Measurements from ENCODE around the gene ASB1. TPM values are rescaled to one million over a fixed set of nuclear protein-coding genes. Genes with fewer than 3 reads are reported as not detected.

The ASB1 gene
- total and polyA plus RNA-seq, 2 of the 13 experiments (the other 11 are each of a cell fraction or from before 2014, with no cell fraction given): 48.6 to 49.2 TPM

DNA sequence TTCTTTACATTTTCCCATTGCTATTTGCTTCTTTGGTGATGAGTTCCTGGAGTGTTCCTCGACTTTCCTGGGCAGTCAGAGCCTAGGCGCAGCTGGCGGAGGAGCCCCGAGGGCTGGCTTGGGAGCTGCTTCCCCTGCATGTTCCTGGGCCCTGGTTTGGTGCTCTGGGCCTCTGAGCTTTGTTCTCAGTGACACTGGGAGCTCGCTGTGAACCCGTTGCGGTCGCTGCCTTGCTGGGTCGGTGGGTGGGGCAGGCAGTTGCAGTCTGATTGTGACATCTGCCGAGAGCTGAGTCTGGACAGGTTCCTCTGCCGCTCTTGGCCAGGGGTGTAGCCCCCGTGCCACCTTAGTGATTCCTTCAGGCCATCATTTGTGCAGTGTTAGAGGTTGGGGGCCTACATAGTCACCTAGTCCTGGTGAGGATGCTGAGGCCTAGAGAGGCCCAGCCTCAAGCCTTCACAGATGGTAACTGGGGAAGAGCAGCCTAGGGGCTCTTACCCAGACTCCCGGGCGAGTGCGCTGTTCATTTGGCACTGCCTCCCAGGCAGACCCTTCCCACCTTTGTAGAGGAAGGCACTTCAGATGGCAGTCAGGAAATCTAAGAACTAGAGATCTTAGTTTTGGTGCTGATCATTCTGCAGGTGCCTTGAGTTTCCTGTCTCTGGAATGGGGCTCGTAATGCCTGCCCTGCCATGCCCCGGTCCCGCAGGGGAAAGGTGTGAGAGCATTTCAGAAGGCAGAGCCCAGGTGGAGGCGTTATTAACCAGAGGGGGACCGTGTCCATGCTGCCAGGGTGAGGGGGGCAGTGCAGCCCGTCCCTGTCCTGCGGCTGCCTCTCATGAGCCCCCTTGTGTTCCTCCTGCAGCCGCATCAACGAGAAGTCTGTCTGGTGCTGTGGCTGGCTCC lies 8.4 kb downstream of the ASB1 start (continued):
- TF ChIP-seq ZNF704 (CRISPR knock-in tag; IDR thresholded peaks at IDR 0.05; ENCODE audit: borderline replicate concordance): no peak
- no peak for TF ChIP-seq LCORL (IDR thresholded peaks at IDR 0.05)
- peak; percentile 45 for TF ChIP-seq LCORL (CRISPR knock-in tag; IDR thresholded peaks at IDR 0.05)
- TF ChIP-seq ESRRA (CRISPR knock-in tag; IDR thresholded peaks at IDR 0.05; ENCODE audit: low read depth): peak; percentile 13; the same call in 1 of the 2 replicates
- TF ChIP-seq ZNF274 (CRISPR knock-in tag; IDR thresholded peaks at IDR 0.05): no peak; the same call in 1 of the 2 replicates
- 0 out of 2 replicates have a peak, but pooled peaks have one; percentile 54 for TF ChIP-seq RFXAP (CRISPR knock-in tag; IDR thresholded peaks at IDR 0.05; ENCODE audit: borderline replicate concordance)
- TF ChIP-seq RARA (CRISPR knock-in tag; IDR thresholded peaks at IDR 0.05): peak; percentile 48; the same call in 1 of the 2 replicates
- TF ChIP-seq ZNF792 (CRISPR knock-in tag; IDR thresholded peaks at IDR 0.05): no peak
- 0 out of 2 replicates have a peak, but pooled peaks have one; percentile 25 for TF ChIP-seq ZNF891 (CRISPR knock-in tag; IDR thresholded peaks at IDR 0.05)
- TF ChIP-seq SP5 (CRISPR knock-in tag; IDR thresholded peaks at IDR 0.05; ENCODE audit: borderline replicate concordance, low read depth): peak; percentile 86
- TF ChIP-seq ZNF264 (CRISPR knock-in tag; IDR thresholded peaks at IDR 0.05): peak; percentile 69; the same call in 1 of the 2 replicates
- TF ChIP-seq FOXP4 (CRISPR knock-in tag; IDR thresholded peaks at IDR 0.05): peak; percentile 39; the same call in 1 of the 2 replicates
- TF ChIP-seq, protein P1, sequence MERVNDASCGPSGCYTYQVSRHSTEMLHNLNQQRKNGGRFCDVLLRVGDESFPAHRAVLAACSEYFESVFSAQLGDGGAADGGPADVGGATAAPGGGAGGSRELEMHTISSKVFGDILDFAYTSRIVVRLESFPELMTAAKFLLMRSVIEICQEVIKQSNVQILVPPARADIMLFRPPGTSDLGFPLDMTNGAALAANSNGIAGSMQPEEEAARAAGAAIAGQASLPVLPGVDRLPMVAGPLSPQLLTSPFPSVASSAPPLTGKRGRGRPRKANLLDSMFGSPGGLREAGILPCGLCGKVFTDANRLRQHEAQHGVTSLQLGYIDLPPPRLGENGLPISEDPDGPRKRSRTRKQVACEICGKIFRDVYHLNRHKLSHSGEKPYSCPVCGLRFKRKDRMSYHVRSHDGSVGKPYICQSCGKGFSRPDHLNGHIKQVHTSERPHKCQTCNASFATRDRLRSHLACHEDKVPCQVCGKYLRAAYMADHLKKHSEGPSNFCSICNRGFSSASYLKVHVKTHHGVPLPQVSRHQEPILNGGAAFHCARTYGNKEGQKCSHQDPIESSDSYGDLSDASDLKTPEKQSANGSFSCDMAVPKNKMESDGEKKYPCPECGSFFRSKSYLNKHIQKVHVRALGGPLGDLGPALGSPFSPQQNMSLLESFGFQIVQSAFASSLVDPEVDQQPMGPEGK (CRISPR knock-in tag; IDR thresholded peaks at IDR 0.05): peak; percentile 59; the same call in 1 of the 2 replicates
- TF ChIP-seq HMGA1 (CRISPR knock-in tag; conservative IDR thresholded peaks at IDR 0.05): no peak
- 0 out of 2 replicates have a peak, but pooled peaks have one; percentile 34 for TF ChIP-seq ZBTB7B (CRISPR knock-in tag; IDR thresholded peaks at IDR 0.05)
- TF ChIP-seq ZNF747 (CRISPR knock-in tag; IDR thresholded peaks at IDR 0.05; ENCODE audit: borderline replicate concordance): no peak
- peak; percentile 32; the same call in 1 of the 2 replicates for TF ChIP-seq PITX1 (CRISPR knock-in tag; IDR thresholded peaks at IDR 0.05)
- TF ChIP-seq KDM4B (CRISPR knock-in tag; IDR thresholded peaks at IDR 0.05): no peak
- no peak for TF ChIP-seq SIN3A (IDR thresholded peaks at IDR 0.05; ENCODE audit: borderline replicate concordance, low read depth, low read length)
- TF ChIP-seq MAFF (IDR thresholded peaks at IDR 0.05; ENCODE audit: low read depth, low read length): no peak
- TF ChIP-seq ZKSCAN1 (IDR thresholded peaks at IDR 0.05; ENCODE audit: low read length): no peak
- TF ChIP-seq UBTF (CRISPR knock-in tag; IDR thresholded peaks at IDR 0.05): peak; percentile 84
- TF ChIP-seq ZNF766 (CRISPR knock-in tag; IDR thresholded peaks at IDR 0.05; ENCODE audit: borderline replicate concordance): no peak

All from HepG2 (cell line).